Vagina (tissue), 2 donors: ENCODE results near the gene CST9. TPM values are rescaled to one million over a fixed set of nuclear protein-coding genes. Genes with fewer than 3 reads are reported as not detected.

Source experiments
- DNase-seq, 2 donors: peaks; one replicate each; pipeline ENCODE4 v3.0.0-alpha.2; 2017; ENCODE audit errors: extremely low spot score in 2 of 2
- H3K27ac ChIP-seq: fragments of 200-600 bp; sonication (generic); one replicate; pipeline ENCODE4 v1.5.1; 2019
- H3K27me3 ChIP-seq: fragments of 200-600 bp; sonication (generic); one replicate; pipeline ENCODE4 v1.5.1; 2019
- H3K36me3 ChIP-seq, 2 donors: fragments of 200-600 bp; sonication (generic); one replicate each; pipeline ENCODE4 v1.5.1; 2017 to 2019
- H3K4me1 ChIP-seq: fragments of 200-600 bp; sonication (generic); one replicate; pipeline ENCODE4 v1.5.1; 2019
- H3K4me3 ChIP-seq, 2 donors: fragments of 200-600 bp; sonication (generic); 1 replicate in 1 of 2; 2 replicates in 1 of 2; pipeline ENCODE4 v1.5.1; 2016 to 2019
- H3K9me3 ChIP-seq: fragments of 200-600 bp; sonication (generic); one replicate; pipeline ENCODE4 v1.5.1; 2019
- POLR2A ChIP-seq, 2 donors: fragments of 450-650 bp; IDR thresholded peaks; one replicate each; pipeline ENCODE4 v1.6.1; 2017; ENCODE audit warnings: antibody characterized with exemption in 2 of 2, mild to moderate bottlenecking in 2 of 2, moderate library complexity in 2 of 2
- POLR2AphosphoS5 ChIP-seq, 2 donors: sonication (generic); formaldehyde crosslinking; IDR thresholded peaks; one replicate each; pipeline ENCODE4 v1.9.0; 2017; ENCODE audit warnings: antibody characterized with exemption in 2 of 2, mild to moderate bottlenecking in 2 of 2, low read depth in 1 of 2; ENCODE audit not compliant: insufficient read depth in 1 of 2
- intact Hi-C: fragments of 100-400 bp; cut with DNase I; formaldehyde crosslinking; loops from one replicate; pipeline ENCODE4 v1.15.1; 2023
- total RNA-seq: library from RNA; depleted of rRNA; stranded (reverse); fragments of >200 nt; gene quantifications from one replicate; pipeline ENCODE4 v1.2.3, GENCODE V29; 2016
- TF ChIP-seq, protein P1 (sequence below), 3 experiments: fragments of 450-650 bp in 2 of 3; fragments of 200-600 bp in 1 of 3; sonication (generic) in 1 of 3; IDR thresholded peaks; one replicate each; pipeline ENCODE4 v1.5.1; 2017 to 2019; ENCODE audit warnings: antibody characterized with exemption in 3 of 3, mild to moderate bottlenecking in 2 of 3, moderate library complexity in 2 of 3

Gene CST9
- total RNA-seq, 1 donor from 2014 or later = not detected

DNA sequence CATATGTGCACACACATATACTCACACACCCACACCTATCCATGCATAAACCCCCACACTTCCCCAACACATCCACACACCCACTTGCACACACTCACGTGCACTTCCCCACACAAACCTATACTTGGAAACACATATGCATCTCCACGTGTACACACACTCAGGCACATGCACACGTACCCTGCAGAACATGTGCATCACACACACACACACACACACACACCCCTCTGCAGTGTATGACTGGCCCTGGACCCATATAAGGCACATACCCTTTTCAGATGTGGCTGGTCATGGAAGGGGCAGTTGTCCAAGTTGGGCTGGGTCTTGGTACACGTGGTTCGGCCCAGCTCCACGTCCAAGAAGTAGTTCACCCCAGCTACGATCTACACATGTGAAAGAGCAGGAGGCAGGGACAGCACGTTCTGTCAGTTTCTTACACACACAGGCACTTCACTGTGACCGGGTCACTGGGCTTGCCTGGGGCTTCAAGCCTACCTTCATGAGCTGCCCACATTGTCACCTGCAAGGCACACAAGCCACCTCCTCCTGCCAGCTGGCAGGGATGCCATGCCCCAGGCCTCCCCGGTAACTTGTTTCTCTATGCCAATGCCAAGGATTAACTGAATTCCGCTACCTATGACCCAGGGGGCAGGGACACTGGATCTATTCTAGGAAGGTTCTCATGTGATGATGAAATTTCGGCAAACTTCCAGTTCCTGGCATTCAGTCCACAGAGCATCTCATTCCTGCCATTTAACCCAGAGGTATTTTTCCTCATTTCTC lies 29.5 kb upstream of the CST9 start:
- Histone ChIP-seq H3K36me3 (peaks cover 0 to 15% of the 10 kb centered on the region in 2 donors), H3K9me3 (no peaks in the 10 kb centered on the region), H3K4me1 (peaks cover 32% of the 10 kb centered on the region), H3K27me3 (no peaks in the 10 kb centered on the region), H3K27ac (no peak overlapping the region), H3K4me3 (peak overlapping the region; percentile 81 to 95)
- intact Hi-C loops = loop anchor here (5.0 kb wide), 1 partner anchor 278 kb away; no protein-coding TSS in a partner anchor
- DNase-seq = no peak
- TF ChIP-seq, protein P1, sequence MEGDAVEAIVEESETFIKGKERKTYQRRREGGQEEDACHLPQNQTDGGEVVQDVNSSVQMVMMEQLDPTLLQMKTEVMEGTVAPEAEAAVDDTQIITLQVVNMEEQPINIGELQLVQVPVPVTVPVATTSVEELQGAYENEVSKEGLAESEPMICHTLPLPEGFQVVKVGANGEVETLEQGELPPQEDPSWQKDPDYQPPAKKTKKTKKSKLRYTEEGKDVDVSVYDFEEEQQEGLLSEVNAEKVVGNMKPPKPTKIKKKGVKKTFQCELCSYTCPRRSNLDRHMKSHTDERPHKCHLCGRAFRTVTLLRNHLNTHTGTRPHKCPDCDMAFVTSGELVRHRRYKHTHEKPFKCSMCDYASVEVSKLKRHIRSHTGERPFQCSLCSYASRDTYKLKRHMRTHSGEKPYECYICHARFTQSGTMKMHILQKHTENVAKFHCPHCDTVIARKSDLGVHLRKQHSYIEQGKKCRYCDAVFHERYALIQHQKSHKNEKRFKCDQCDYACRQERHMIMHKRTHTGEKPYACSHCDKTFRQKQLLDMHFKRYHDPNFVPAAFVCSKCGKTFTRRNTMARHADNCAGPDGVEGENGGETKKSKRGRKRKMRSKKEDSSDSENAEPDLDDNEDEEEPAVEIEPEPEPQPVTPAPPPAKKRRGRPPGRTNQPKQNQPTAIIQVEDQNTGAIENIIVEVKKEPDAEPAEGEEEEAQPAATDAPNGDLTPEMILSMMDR (IDR thresholded peaks at IDR 0.05) = no peak
- TF ChIP-seq POLR2AphosphoS5 (IDR thresholded peaks at IDR 0.05; ENCODE audit: insufficient read depth in 1 of 2, low read depth in 1 of 2) (no peak), POLR2A (IDR thresholded peaks at IDR 0.05) (no peak)

DNA sequence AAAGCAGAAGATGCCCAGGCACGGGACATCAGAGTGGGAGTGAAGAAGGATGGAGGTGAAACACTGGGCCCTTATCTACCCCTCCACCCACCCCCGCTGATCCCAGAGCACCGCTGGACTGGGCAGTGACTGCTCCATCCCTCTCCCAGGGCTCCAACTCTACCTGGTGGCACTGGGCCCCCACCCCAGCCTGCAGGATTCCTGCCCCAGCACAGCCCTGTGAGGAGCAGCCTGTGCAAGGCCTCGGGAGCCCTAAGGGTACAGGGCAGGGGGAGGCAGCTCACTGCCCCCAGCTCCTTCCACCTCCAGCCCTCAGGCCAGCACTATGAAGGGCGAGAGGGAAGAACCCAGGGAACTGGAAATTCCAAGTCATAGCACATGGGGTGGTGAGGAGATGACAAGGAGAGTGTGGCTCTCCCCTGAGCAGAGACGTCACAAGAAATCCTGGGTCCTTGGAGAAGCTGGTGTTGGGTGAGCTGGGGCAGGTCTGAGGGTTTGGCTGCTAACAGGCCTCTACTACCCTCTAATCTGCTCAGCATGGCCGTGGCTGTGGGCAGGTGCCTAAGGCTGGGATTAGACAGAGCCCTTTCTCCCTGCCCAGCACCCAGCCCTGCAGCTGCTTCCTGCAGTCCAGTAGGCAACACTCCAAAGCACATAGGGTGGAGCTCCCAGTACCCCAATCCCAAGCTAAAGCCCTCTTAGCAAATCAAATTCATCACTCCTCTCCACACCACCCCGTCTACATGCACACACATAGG lies 28.5 kb upstream of the CST9 start:
- DNase-seq = no peak
- Histone ChIP-seq H3K36me3 (peaks cover 0 to 15% of the 10 kb centered on the region in 2 donors), H3K27ac (no peak overlapping the region), H3K4me1 (peaks cover 32% of the 10 kb centered on the region), H3K4me3 (peak overlapping the region in 1 of 2 donors; percentile 95), H3K9me3 (no peaks in the 10 kb centered on the region), H3K27me3 (no peaks in the 10 kb centered on the region)
- TF ChIP-seq POLR2AphosphoS5 (IDR thresholded peaks at IDR 0.05; ENCODE audit: insufficient read depth in 1 of 2, low read depth in 1 of 2) = no peak
- TF ChIP-seq, protein P1 (IDR thresholded peaks at IDR 0.05) = no peak
- no peak for TF ChIP-seq POLR2A (IDR thresholded peaks at IDR 0.05)
- intact Hi-C loops = no loop called here

- intact Hi-C loops = no loop called here
- no peak for DNase-seq
- H3K27me3 ChIP-seq = no peaks in the 10 kb centered on the region
- H3K4me3 ChIP-seq = no peak overlapping the region
- H3K9me3 ChIP-seq = no peaks in the 10 kb centered on the region
- peaks cover 0 to 15% of the 10 kb centered on the region in 2 donors for H3K36me3 ChIP-seq
- peaks cover 32% of the 10 kb centered on the region for H3K4me1 ChIP-seq
- TF ChIP-seq POLR2AphosphoS5 (IDR thresholded peaks at IDR 0.05; ENCODE audit: insufficient read depth in 1 of 2, low read depth in 1 of 2) (no peak), POLR2A (IDR thresholded peaks at IDR 0.05) (no peak)
- TF ChIP-seq, protein P1 (IDR thresholded peaks at IDR 0.05) = no peak
- peak overlapping the region; percentile 9 for H3K27ac ChIP-seq
Measured at GRCh38 chr20:23632711-23633573, 27.2 kb upstream of the CST9 start.

GRCh38 chr20:23631981-23632710 lies 26.4 kb upstream of the CST9 start:
- Histone ChIP-seq H3K4me3 (no peak overlapping the region), H3K27ac (no peak overlapping the region), H3K4me1 (peaks cover 32% of the 10 kb centered on the region), H3K27me3 (no peaks in the 10 kb centered on the region), H3K9me3 (no peaks in the 10 kb centered on the region), H3K36me3 (peaks cover 0 to 15% of the 10 kb centered on the region in 2 donors)
- intact Hi-C loops = no loop called here
- peak in 1 of 2 donors; percentile 81 for DNase-seq
- no peak for TF ChIP-seq POLR2A (IDR thresholded peaks at IDR 0.05)
